ENCODE measurements around the gene CNNM3.
"Not testable (repeated sequence)": the region's sequence is repeated elsewhere in the genome, so short reads cannot be mapped to it uniquely, and the experiment has no call there.

Gene CNNM3

DNA sequence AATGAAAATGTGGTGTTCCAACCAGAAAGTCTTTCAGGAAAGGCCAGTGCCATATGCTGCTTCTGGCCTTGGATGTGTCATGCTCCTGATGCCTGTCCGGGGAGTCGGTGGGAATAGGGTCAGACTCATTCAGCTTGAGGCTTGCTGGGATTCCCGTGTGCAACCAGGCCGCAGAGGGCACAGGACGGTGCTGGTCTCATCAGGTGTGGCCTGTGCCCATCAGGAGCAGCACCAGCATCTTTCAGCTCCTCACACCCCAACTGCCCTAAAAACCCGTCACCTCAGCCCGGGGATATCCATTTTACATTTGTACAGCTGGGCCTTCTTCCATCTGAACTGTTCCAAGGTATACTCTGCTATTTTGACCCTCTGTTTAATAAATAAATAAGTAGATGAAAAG is 13.3 kb upstream of the CNNM3 start:
- ChIA-PET POLR2A (no interaction called here), CTCF (interaction anchor here (0.8 to 2.3 kb wide), 7 partner anchors 9 to 198 kb away, joined by 3 to 10 read pairs (median 3); partner anchors contain the start of gene FER1L5)
- DNase-seq (ENCODE audit: low read depth, low spot score): no peak
- TF ChIP-seq, protein P1, sequence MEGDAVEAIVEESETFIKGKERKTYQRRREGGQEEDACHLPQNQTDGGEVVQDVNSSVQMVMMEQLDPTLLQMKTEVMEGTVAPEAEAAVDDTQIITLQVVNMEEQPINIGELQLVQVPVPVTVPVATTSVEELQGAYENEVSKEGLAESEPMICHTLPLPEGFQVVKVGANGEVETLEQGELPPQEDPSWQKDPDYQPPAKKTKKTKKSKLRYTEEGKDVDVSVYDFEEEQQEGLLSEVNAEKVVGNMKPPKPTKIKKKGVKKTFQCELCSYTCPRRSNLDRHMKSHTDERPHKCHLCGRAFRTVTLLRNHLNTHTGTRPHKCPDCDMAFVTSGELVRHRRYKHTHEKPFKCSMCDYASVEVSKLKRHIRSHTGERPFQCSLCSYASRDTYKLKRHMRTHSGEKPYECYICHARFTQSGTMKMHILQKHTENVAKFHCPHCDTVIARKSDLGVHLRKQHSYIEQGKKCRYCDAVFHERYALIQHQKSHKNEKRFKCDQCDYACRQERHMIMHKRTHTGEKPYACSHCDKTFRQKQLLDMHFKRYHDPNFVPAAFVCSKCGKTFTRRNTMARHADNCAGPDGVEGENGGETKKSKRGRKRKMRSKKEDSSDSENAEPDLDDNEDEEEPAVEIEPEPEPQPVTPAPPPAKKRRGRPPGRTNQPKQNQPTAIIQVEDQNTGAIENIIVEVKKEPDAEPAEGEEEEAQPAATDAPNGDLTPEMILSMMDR (IDR thresholded peaks at IDR 0.05; ENCODE audit: insufficient read depth, low read length, missing control alignments): no peak
- no peak overlapping the region for H3K4me3 ChIP-seq (ENCODE audit: low read depth, low read length)

DNA sequence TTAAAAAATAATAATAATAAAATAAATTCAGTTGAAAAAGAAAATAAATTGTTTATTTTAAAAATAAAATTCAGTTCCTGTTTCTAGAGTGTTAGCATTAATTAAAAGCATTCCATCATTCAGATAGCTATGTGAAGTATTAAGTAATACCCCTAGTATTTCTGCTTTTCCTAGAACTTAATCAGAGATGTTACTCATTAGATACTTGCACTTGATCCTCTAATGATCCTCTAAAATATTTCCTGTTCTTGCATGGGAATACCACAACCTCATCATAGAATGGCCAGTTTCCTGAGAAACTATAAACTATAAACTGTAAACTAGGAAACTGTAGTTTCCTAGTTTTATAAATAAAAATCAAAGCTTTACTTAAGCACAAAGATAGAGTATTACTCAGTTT is 11.1 kb upstream of the CNNM3 start:
- TF ChIP-seq, protein P1 (IDR thresholded peaks at IDR 0.05; ENCODE audit: insufficient read depth, low read length, missing control alignments): no peak
- no peak overlapping the region for H3K4me3 ChIP-seq (ENCODE audit: low read depth, low read length)
- ChIA-PET CTCF (interaction anchor here (1.0 kb wide), 1 partner anchor 8 kb away, joined by 3 read pairs; no protein-coding TSS in a partner anchor), POLR2A (no interaction called here)
- DNase-seq (ENCODE audit: low read depth, low spot score): no peak

DNA sequence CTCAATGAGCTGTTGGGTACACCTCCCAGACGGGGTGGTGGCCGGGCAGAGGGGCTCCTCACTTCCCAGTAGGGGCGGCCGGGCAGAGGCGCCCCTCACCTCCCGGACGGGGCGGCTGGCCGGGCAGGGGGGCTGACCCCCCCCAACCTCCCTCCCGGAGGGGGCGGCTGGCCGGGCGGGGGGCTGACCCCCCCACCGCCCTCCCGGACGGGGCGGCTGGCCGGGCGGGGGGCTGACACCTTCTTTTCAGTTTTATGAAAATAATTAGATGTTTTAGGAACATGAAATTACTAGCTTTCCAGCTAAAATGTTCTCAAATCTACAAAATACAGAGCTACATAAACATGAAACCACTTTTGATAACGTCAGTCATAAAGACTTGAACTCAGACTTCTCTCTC is 10.1 kb upstream of the CNNM3 start:
- H3K4me3 ChIP-seq (ENCODE audit: low read depth, low read length); DNase-seq (ENCODE audit: low read depth, low spot score); POLR2A ChIA-PET: not testable (repeated sequence)
- CTCF ChIA-PET: interaction anchor here (1.9 kb wide), 1 partner anchor 11 kb away, joined by 8 read pairs; the partner anchor contains the start of gene CNNM3

DNA sequence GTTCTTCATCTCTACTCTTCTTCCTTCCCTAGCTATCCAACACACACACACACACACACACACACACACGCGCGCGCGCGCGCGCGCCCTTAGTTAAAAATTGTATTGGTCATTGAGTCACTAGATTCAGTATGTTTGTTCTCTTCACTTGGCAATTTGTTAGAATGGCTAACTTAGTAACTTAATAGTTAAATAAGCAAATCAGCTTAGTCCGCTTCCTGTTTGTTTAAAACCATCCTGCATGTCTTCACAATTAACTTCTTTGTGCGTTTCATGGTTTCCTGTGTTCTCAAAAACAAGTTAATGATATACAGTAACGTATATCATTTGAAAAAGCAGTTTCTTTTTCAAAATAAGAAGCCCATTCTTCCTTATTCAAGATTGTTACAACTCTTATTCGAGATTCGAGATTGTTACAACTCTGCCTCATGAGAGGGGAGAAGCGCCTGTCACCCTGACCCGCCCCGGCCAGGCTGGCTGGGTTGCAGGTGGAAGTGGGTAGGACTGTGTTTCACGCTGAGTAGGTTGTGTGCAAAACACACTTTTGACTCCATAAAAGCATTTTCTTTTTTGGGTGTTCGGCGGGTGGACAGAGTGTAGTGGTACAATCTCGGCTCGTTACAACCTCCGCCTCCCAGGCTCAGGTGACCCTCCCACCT is 9.5 kb upstream of the CNNM3 start:
- no peak for DNase-seq (ENCODE audit: low read depth, low spot score)
- H3K4me3 ChIP-seq (ENCODE audit: low read depth, low read length): no peak overlapping the region
- CTCF ChIA-PET: interaction anchor here (1.9 kb wide), 1 partner anchor 10 kb away, joined by 8 read pairs; the partner anchor contains the start of gene CNNM3
- POLR2A ChIA-PET: no interaction called here
- TF ChIP-seq, protein P1 (IDR thresholded peaks at IDR 0.05; ENCODE audit: insufficient read depth, low read length, missing control alignments): no peak

DNA sequence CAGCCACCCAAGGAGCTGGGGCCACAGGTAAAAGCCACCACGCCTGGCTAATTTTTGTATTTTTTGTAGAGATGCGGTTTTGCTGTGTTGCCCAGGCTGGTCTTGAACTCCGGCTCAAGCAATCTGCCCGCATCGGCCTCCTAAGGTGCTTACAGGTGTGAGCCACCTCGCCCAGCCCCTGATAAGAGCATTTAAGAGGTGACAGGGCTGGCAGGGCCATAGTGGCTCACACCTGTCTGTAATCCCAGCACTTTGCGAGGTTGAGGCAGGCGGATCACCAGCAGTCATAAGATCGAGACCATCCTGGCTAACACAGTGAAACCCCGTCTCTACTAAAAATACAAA is 9.0 kb upstream of the CNNM3 start:
- TF ChIP-seq, protein P1 (IDR thresholded peaks at IDR 0.05; ENCODE audit: insufficient read depth, low read length, missing control alignments): no peak
- ChIA-PET POLR2A (no interaction called here), CTCF (interaction anchor here (1.9 kb wide), 1 partner anchor 10 kb away, joined by 8 read pairs; the partner anchor contains the start of gene CNNM3)
- H3K4me3 ChIP-seq (ENCODE audit: low read depth, low read length): no peak overlapping the region
- DNase-seq (ENCODE audit: low read depth, low spot score): no peak

DNA sequence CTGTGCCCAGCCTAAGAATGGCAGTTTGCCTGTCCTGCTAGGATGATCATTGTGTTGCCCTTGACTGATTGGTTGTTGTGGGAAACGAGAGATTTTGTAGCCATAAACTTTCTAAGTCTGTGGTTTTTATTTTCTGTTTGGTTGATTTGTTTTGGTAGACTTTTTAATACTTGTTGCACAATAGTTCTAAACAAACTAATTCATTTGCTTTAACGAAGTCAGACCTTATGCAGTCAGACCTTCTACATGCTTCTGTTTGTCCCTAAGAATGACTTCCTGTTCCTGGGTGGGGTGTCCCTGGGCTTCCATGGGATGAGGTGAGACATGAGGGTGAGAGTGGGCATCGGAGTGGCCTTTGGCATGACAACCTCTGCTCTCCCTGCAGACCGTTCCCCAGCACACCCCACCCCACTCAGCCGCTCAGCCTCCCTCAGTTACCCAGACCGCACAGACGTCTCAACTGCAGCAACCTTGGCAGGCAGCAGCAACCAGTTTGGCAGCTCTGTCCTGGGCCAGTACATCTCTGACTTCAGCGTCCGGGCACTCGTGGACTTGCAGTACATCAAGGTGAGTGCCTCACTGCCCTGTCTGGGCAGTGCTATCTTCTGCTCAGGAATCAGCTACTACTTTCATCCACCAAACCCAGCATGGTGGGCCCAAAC is 7.8 kb upstream of the CNNM3 start:
- POLR2A ChIA-PET: no interaction called here
- no peak for DNase-seq (ENCODE audit: low read depth, low spot score)
- CTCF ChIA-PET: interaction anchor here (1.0 to 3.0 kb wide), 2 partner anchors 8 to 261 kb away, joined by 3 to 15 read pairs; no protein-coding TSS in a partner anchor
- H3K4me3 ChIP-seq (ENCODE audit: low read depth, low read length): no peak overlapping the region
- TF ChIP-seq, protein P1 (IDR thresholded peaks at IDR 0.05; ENCODE audit: insufficient read depth, low read length, missing control alignments): no peak

All from AG04449 (cell line).